Stimulated activated naive CD4-positive, alpha-beta T cell (primary cell): Measurements from ENCODE around the gene MEGF6.

Experiments
- DNase-seq, 6 experiments: peaks; one replicate each; lab custom pipeline; 2025; lab: John Stamatoyannopoulos, UW

MEGF6 gene

DNA sequence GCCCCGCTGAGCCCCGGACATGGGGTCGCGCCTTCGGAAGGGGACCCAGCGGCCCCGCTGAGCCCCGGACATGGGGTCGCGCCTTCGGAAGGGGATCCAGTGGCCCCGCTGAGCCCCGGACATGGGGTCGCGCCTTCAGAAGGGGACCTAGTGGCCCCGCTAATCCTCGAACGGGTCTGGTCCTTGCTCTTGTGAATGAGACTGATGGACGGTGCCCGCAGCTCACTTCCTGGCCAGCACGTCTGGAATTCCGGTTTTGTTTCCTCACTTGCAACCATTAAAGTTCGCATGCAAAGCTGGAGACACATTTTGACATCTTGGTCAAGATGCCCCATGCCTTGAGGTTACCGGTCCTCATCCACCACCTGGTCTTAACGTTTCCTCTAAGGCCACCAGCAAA is 33.0 kb upstream of the MEGF6 start:
- DNase-seq, result no peak

DNA sequence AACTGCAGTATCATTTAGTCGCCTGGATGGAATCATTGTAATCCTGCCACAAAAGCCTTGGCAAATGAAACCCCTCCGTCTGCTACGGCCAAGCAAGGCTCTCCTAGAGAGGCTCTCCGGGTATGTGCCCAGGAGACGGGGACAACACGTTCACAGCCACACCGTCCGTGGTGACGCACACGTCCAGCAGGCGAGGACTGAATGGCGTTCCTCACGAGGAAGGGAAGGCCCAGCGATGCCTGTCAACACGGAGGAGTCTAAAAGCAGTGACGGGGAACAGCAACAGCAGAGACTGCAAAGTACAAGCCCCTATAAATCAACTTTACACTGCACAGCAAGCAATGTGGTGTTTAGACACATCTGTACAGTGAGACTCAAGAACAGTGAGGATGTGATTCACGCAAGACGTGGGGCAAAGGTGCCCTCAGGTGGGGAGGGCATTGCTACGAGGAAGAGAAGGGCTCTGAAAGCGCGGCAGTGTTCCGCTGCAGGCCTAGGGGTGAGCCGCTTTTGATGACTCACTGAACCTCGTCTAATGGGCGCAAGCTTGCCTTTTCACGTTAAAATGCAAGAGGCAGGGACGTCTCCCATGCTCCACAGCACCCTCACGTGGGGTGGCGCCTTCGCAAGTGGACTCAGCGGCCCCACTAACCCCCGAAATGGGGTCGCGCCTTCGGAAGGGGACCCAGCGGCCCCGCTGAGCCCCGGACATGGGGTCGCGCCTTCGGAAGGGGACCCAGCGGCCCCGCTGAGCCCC is 31.8 kb upstream of the MEGF6 start:
- DNase-seq, result no peak

DNA sequence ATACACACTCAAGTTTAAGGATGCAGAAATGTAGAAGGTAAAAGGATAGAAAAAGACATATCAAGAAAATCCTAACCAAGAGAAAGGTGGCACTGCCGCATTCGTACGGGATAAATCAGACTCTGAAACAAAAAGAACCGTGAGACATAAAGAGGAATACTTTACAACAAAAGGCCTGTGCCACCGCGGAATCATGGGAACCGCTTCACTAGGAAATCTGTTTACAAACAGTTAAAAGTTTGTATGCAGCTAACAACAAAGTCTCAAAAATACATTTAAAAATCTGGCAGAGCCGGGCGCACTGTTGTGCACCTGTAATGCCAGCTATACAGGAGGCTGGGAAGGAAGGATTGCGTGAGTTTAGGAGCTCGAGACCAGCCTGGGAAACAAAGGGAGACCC is 30.5 kb upstream of the MEGF6 start:
- DNase-seq, result no peak

DNA sequence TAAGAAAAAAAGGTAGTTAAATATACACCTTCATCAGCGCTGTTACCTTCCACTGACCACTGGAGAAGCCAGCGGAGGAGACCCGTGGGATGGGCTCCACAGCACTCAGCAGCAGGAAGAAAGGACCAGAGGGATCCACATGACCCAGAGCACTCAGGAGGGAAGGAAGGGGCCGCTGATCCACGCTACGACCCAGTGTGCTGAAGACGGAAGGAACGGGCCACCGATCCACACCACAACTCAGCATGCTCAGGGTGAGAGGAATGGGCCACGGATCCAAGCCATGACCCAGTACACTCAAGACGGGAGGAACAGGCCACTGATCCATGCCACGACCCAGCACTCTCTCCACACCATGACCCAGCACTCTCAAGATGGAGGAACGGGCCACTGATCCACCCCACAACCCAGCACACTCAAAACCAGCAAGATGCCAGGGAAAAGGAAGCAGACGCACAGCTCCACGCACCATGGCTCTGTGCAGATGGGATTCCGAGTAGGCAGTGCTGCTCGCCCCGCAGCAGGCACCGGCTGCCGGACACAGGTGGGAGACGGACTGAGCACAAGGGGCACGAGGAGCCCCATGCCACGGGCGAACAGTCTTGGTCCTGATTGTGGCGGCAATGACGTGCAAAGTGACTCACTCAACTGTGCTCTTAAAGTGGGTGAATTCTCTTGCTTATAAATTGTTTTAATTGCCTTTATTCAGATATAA is 29.9 kb upstream of the MEGF6 start:
- no peak for DNase-seq

DNA sequence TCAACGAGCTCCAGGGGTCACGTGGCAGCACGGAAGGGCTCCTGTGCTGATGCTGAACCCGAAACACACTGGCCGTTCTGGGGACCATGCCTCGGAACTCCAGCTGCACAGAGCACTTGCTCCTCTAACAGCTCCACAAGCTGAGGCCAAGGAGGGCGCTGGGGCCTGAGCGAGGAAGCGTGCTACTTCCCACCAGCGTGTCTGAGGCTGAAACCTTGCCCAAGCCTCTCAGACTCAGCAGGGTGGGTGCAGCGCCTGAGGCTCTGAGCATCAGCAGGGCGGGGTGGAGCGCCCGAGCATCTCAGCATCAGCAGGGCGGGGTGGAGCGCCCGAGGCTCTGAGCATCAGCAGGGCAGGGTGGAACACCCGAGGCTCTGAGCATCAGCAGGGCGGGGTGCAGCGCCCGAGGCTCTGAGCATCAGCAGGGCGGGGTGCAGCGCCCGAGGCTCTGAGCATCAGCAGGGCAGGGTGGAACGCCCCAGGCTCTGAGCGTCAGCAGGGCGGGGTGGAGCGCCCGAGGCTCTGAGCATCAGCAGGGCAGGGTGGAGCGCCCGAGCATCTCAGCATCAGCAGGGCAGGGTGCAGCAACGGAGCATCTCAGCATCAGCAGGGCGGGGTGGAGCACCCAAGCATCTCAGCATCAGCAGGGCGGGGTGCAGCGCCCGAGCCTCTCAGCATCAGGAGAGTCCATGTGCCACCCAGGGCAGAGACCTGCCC is 29.0 kb upstream of the MEGF6 start:
- DNase-seq, result no peak

DNA sequence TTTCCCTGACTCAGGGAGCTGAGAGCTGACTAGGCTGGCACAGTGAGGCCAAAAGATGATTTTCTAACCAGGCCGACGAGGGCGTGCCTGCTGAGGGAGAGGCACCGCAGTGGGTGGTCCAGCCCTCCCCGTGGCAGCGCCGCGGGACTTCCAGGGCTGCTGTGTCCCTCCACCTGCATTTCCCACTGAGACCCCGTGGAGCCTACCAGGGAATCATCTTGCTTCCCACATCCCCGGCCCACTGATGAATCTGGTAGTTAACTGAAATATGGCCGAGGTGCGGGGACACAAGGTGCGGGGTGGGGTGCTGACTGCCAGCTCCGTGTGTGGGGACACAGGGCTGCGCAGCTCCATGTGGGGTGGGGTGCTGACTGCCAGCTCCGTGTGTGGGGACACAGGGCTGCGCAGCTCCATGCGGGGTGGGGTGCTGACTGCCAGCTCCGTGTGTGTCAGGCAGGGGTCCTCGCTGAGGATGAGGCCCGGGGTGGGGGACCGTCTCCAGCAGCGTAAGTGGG is 28.1 kb upstream of the MEGF6 start:
- DNase-seq, result no peak

DNA sequence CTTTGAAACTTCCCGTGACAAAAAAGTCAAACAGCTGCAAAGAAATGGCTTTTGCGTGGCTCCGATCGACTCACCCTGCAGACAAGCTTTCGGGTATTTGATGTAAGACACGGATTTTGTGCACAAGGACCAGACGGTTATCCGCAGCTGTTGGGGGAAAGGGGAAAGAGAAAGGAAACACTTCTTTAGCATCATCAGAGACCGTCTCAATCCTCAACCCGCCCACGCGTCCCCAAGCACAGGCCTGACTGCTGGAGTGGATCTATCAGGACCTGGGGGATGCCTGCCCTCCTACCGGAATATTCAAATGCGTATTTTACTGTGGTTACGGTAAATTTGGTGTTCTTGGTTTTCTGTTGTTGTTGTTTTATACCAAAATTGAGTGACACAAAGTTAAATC is 27.4 kb upstream of the MEGF6 start:
- no peak for DNase-seq

DNA sequence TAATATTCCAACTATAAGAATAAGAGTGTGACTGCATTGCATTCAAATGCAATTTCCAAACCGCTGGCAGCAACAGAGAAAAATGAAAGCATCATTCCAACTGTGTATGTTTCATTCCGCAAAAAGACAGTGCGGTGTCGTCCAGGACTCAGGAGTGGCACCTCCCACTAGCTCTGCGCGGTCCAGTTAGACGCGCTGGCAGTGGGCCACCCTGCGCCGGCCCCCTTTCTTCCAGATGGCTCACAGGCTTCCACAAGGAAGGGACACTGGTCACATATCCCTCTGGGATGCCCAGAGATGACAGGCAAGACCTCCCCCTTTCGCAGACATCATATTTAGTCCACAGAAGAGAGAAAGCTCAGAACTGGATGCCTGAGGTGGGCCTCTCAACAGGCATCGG is 26.7 kb upstream of the MEGF6 start:
- no peak for DNase-seq

DNA sequence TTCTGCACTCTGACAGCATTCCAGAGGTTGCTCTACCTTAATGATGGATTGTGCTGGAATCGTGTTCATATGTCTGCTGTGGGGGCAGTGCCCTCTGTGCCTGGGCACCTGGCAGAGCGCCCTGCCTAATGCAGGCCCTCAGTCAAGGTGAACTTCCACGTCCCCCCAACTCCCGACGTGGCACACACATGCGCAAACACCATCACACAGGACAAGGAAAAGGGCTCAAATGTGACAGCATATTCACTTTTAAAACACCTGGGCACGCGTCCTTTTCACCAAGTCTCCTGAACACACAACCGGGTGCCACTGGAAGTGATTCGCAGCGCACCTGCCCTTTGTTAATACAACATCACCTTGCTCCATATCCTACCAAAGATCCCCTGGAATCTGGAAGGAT is 25.2 kb upstream of the MEGF6 start:
- DNase-seq, result no peak

DNA sequence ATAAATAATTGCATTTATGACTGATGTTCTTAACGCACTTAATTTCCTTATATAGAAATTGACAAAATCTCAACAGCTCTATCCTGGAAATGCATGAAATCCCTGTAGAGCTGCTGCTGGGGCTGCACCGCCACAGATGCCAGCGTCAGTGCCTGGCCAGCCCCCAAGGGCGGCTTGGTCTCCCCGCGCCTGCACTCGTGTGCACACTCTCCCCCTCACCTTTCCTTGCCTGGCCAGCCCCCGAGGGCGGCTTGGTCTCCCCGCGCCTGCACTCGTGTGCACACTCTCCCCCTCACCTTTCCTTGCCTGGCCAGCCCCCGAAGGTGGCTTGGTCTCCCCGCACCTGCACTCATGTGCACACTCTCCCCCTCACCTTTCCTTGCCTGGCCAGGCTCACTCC is 24.8 kb upstream of the MEGF6 start:
- DNase-seq, result no peak

DNA sequence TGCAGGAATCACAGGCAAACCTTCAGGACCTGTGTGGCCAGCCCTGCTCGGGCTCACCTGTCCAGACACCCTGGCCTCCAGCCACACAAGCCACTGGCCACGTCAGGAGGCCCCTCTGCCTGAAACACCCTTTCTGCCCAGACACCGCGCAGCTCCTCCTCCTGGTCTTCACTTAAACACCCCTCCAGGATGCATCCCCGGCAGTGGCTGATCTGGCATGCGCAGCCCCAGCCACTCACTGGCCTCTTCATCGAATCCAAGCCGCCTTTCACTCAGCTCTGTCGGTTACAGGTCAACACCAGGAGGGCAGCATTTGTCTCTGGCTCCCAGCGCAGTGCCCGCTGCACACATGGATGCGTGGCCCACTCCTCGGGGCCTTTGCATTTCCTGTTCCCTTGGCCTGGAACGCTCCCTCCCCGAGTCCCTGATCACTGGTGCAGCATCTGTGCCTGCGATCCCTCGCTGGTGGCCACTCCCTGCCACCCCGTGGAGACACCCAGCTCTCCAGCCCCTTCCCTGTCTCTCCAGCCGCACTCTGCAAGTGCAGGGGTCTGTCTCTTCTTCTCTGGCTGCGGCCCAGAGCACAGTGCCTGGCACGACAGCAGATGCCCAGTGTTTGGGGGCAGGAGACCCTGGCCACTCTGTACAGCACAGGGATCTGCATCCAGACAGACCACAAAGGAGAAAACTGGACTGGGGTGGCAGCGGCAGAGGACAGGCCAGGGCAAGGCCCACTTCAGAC is 22.9 kb upstream of the MEGF6 start:
- DNase-seq, result no peak

DNA sequence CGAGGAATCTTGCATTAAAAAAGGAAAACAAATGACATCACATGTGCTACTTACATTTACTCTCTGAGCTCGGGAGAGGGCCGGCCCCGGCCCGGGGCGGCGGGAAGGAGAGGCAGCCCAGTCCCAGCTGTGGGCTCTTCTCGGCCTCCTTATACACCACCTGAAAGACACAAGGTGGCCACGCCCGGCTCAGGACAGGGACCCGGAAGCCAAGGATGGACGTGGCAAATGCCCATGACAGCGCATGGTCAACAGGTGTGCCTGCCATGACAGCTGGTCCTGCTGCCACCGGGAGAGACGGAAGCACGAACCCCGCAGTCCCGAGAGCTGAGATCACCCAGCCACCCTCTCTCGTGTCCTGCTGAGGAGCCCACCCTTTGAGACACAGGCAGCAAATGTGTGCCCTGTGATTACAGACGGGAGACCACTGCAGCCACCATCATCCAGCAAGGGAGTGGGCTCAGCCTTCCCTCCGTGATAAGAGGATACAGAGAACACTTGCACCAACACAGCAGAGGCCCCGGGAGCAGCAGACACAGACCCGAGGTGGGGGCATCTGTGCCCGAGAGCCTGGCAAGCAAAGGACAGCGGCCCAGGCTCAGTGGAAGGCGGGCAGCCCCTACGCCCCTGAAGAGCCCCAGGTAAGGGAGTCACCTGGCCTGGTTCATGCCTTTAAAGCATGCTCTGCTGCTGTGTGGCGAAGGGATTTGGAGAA is 22.2 kb upstream of the MEGF6 start:
- no peak for DNase-seq

DNA sequence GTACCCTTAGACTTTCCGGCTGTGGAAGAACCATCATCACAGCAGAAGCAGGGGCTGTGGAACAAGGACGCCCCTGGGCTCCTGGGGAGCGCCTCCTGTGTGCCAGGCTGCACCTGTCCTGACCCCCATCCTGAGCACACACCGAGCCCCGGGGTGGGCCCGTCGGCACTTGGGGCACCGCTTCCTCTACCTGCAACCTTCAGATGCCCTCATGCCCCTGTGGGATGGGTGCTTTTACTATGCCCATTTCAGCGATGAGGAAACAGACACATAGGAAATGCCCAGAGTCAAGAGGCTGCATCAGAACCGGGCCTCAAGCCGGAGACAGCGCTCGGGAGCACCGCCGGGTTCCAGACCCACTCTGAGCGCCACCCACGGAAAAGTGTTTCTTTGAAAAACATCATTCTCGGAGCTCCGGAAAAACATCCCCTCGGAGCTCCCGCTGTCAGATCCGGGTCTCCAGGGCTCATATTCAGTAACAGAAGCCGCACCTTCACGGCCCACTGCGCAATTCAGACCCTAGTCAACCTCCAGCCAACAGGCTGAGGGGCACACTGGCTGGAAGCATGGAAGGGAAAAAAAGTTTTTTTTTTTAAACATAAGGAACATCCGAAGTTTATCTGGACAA is 21.5 kb upstream of the MEGF6 start:
- no peak for DNase-seq

DNA sequence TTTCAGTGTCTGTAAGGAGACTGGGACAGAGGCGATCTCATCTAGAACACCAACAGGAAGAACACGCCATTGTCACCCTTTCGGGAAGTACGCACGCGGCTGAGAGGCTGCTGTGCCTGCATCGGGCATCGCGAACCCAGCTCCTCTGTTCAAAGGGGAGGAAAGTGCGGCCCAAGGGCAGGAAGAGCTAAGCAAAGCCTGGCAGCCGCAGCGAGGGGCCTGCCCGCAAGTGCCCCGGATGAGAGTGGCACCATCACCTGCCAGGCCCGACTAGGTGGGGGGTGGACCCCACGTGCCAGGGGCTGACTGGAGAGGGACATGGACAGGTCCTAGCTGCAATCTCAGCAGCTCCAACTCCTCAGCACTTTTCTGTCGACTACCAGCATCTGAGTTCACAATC is 21.0 kb upstream of the MEGF6 start:
- DNase-seq, result no peak

DNA sequence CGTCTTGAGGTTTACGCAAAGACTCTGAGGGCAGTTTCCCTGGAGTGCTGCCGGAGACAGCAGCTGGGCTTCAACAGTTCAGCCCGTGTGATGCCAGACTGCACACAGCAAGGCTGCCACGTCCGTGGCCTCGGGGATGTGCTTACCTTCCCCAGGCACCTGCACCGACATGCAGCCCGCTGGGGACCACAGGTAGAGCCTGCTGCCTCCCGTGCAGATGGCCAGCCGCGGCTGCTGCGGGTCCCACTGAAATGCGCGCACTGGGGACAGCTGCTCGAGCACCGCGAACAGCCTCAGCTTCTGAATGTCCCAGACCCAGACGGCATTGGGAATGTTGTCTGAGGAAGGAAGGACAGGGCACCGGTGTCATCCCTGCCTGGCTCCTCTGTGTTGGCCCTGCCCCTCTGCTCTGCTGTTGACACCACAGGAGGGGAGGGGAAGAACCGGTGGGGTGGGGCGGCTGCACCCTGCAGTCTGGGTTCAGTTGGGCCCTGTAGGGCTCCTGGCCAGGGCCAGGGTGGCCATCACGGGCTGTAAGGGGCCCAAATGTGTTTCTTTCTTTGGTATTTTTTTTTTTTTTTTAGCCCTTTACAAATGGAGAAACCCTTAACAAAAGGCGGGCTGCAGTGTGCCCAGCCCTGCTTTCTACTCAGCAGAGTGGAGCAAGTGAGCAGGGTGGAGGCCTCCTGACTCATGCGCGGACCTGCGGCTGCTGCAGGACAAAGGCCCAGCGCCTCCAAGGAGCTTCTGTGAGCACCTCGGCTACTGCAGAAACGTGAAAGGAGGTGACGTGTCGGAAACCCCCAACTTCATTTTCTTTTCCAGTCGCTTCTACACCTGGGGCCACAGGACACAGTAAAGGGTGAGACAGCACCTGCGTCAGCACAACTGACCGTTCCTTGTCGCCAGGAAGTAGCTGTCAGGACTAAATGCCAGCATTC is 20.3 kb upstream of the MEGF6 start:
- DNase-seq, result no peak

DNA sequence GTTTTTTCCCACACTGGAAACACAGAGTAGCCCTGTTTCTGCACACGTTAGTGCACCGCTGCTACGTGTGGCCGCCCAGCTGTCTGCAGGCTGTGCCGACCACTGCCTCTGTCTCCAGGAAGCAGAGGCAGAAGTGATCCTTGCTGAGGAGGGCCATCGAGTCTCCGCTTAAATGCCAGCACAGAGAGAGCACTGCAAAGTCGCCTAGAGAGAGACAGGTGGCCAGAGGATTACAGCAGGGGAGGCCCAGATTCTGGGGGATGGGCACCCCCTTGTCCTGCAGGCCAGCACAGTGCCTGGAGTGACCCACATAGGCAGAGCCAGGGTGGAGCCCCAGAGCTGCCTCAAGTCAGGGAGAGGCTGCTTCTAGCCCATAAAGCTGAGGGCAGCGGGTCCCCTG is 19.6 kb upstream of the MEGF6 start:
- DNase-seq, result no peak

DNA sequence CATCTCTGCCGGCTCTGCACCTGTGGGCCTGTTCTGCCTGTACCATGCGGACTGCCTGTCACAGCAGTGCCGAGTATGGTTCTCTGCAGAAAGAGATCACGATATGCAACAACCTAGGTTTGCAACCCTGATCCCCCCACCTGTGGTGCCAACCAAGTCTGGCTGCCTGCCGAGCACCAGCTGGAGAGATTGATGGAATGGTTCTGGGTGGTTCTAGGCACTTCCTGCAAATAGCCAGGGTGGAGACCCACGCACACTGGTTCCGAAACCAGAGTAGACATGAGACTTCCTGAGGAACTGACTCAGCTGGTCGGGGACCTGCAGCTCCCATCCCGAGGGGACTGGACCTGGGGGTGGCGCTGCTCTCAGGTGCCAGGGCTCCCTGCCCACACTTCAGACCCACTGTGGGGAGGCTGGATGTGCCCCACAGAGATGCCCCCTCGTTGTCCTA is 18.9 kb upstream of the MEGF6 start:
- DNase-seq, result no peak

DNA sequence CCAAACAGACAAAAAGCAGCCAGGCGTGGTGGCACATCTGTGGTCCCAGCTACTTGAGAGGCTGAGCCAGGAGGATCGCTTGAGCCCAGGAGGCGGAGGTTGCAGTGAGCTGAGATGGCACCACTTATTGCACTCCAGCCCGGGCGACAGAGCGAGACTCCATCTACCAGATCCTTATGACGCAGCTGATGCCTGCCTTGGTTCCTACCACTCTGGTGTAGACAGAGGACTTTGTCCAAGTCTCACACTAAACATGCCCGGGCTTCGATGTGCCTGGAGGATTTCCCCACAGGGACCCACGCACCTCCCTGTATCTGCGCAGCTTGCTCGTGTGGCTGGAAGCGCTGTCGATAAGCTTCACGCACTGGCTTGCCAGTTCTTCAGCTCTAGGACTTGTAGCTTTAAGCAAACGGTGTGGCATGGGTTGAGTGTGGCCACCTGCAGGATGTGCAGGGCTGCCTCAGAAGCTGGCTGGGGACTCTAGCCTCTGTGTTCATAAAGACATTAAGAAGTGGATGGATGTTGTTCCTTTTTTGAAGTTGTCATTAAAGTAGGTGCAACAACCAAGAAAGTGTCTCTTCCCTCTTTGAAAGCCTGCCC is 18.4 kb upstream of the MEGF6 start:
- DNase-seq, result no peak

DNA sequence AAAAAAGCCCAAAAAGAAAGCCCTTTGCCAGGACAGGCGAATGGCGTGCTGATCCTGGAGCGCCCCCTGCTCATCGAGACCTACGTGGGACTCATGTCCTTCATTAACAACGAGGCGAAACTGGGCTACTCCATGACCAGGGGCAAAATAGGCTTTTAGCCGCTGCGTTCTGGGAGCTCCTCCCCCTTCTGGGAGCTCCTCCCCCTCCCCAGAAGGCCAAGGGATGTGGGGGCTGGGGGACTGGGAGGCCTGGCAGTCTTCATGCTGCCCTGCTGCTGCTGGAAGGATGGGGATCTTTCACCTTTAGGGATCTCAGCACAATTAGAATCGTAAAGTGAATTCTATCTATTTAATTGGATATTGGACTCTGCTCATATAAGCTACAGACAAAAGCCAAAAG is 17.1 kb upstream of the MEGF6 start:
- DNase-seq, result no peak
